HEK293T (cell line): ENCODE measurements around the gene MYLK4.

Experiments
- ARNT ChIP-seq: fragments of 450-650 bp; IDR thresholded peaks from 2 replicates; pipeline ENCODE4 v1.6.1; 2017; ENCODE audit warnings: mild to moderate bottlenecking
- BHLHE40 ChIP-seq: fragments of 450-650 bp; IDR thresholded peaks from 2 replicates; pipeline ENCODE4 v1.6.1; 2016; ENCODE audit warnings: mild to moderate bottlenecking, moderate library complexity, borderline replicate concordance
- ELF4 ChIP-seq: fragments of 450-650 bp; IDR thresholded peaks from 2 replicates; pipeline ENCODE4 v1.6.1; 2017; ENCODE audit warnings: antibody characterized with exemption
- FOXA1 ChIP-seq: fragments of 450-650 bp; IDR thresholded peaks from 2 replicates; pipeline ENCODE4 v1.6.1; 2016; ENCODE audit warnings: mild to moderate bottlenecking
- FOXK2 ChIP-seq: fragments of 450-650 bp; IDR thresholded peaks from 2 replicates; pipeline ENCODE4 v1.6.1; 2016; ENCODE audit warnings: mild to moderate bottlenecking
- FOXM1 ChIP-seq: fragments of 450-650 bp; IDR thresholded peaks from 2 replicates; pipeline ENCODE4 v1.6.1; 2017; ENCODE audit warnings: mild to moderate bottlenecking, borderline replicate concordance
- HDGF ChIP-seq: fragments of 450-650 bp; IDR thresholded peaks from 2 replicates; pipeline ENCODE4 v1.6.1; 2017; ENCODE audit warnings: antibody characterized with exemption, borderline replicate concordance
- LEF1 ChIP-seq: fragments of 450-650 bp; IDR thresholded peaks from 2 replicates; pipeline ENCODE4 v1.6.1; 2017; ENCODE audit warnings: mild to moderate bottlenecking, borderline replicate concordance
- SP1 ChIP-seq: fragments of 450-650 bp; IDR thresholded peaks from 2 replicates; pipeline ENCODE4 v1.6.1; 2017
- SUZ12 ChIP-seq: fragments of 450-650 bp; IDR thresholded peaks from 2 replicates; pipeline ENCODE4 v1.6.1; 2016; ENCODE audit warnings: mild to moderate bottlenecking
- TARDBP ChIP-seq: fragments of 450-650 bp; IDR thresholded peaks from 2 replicates; pipeline ENCODE4 v1.6.1; 2016
- ZNF384 ChIP-seq: fragments of 450-650 bp; IDR thresholded peaks from 2 replicates; pipeline ENCODE4 v1.6.1; 2016
- TF ChIP-seq, protein P1 (sequence below): fragments of 450-650 bp; IDR thresholded peaks from 2 replicates; pipeline ENCODE4 v1.6.1; 2016

DNA sequence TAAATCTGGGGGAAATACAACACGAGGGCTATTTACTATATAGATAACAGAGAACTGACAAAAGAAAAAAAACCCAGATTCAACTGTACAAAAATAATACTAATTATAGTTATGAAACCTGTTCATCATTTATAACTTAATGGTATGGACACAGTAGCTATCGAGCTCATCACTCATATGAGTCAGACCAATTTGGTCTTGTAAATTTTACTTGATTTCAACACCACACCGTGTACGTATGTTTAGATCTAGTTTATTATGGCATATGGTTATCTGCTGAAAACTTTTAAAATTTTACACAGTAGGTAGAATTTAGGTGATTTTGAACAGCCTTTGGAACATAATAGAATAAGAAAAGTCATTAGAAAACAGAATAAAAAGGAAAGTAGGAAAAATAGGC lies 5.5 kb downstream of the MYLK4 start:
- TF ChIP-seq FOXM1 (no peak), SUZ12 (no peak), SP1 (no peak), HDGF (no peak), ARNT (no peak), FOXA1 (no peak), ELF4 (no peak), FOXK2 (no peak), ZNF384 (no peak), BHLHE40 (no peak), LEF1 (no peak), TARDBP (no peak)
- TF ChIP-seq, protein P1, sequence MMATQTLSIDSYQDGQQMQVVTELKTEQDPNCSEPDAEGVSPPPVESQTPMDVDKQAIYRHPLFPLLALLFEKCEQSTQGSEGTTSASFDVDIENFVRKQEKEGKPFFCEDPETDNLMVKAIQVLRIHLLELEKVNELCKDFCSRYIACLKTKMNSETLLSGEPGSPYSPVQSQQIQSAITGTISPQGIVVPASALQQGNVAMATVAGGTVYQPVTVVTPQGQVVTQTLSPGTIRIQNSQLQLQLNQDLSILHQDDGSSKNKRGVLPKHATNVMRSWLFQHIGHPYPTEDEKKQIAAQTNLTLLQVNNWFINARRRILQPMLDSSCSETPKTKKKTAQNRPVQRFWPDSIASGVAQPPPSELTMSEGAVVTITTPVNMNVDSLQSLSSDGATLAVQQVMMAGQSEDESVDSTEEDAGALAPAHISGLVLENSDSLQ: no peak
